GM15510 (cell line): ENCODE results near the gene A1CF.

Experiments used
- POLR2A ChIP-seq: IDR thresholded peaks from 3 replicates; pipeline ENCODE4 v1.6.1; 2011; ENCODE audit warnings: borderline replicate concordance; ENCODE audit not compliant: insufficient read length; ENCODE audit errors: extremely low read depth

A1CF gene

DNA sequence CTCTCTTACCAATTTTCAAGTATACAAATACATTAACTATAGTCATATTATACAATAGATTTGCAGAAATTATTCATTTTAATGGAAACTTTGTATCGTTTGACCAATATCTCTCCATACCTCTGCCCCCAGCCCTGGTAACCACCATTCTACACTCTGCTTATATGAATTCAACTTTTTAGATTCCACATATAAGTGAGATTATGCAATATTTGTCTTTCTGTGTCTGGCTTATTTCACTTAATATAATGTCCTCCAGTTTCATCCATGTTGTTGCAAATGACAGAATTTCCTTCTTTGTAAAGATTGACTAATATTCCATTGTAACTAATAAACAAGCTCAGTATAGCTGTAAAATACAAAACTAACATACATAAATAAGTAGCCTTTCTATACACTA, 55.4 kb downstream of the A1CF start:
- no peak for TF ChIP-seq POLR2A

DNA sequence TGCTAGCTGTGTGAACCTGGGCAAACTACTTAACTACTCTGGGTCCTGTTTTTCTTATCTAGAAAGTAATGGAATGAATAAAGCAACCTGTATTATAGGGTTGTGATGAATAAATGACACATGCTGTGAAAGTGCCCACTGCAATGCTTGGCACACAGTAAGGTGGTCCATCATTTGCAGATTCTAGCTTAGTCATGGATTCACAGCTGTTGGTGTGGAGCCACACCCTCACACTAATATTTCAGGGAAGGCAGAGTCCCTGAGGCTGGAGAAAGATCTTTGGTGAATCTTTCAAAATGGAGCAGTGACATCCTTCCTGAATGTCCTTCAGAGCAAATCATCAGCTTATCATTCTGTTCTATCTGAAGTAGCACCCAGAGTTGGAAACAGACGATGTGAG, 60.6 kb downstream of the A1CF start:
- TF ChIP-seq POLR2A: no peak

DNA sequence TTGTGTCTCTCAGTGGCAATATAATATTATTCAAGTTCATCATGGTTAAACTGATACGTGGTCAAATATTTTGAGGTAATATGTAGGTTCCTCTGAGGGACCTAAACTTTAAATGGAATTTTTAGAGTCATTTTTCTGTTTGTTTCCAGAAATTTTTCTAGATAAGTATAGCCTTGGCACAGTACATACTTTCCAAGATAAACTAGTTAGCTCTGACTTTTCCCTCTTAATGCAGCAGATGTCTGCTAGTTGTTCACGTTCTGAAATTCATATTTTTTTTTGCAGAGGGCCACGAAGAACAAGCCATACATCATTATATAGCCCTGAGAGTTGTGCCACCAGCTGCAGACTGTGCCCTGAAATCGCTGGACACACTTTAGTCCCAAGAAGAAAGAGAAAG, 61.6 kb downstream of the A1CF start:
- no peak for TF ChIP-seq POLR2A

DNA sequence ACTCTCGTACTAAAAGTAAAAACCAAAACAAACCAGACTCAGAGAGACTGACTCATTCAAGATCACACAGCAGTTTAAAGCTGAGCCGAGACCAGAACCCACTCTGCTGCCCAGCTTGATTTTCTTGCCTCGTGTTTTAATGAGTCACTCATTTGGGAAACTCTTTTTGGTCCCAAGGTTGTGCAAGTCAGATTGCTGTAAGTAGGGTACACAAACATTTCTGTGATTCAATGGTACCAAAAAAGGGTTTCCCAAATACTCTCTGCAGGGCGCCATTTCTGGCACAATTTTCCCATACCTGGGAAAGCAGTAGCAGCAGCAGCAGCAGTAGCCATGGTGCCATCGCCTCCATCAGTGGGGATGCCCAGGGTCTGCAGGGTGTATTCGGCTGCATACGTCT, 75.8 kb downstream of the A1CF start:
- TF ChIP-seq POLR2A: no peak

DNA sequence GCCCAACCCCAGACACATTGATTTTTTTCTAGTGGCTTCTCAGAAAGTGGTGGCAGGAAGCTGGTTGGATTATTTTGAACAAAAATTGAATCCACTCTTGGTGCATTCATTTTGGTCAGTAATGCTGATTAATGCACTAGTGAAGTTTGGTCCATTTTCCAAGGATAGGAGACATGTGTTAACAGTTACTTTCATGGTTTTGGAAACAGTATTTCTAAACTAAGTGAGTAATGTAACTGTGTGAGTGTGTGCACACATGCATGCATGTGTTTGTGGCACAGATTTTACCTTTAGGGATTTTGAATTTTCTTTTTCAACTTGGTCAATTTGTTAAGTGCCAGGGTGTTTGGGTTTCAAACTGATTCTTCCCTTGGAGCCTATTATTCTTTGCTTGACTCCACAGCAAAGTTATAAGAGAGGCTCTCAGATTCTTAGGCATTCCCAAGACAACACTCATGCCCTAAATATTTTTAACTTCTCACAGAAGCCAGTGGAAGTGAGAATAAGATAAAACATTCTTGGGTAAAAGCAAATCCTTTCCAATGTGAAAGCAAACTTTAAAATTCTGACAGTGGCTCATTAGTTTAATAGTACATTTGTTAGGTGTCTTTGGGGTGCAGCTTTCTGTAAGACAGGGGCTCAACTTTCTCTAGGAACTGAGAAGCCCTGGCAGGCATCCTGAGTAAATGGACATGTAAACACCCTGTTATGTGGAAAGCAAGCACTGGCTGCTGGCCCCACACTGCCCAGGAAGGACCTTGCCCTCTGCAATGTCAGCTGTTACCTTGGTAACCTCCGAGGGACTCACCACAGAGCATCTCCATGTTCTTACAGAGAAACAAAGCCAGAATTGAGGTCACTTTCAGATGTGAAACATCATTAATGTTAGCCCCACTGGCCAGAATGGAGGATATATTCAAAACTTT, 77.3 kb downstream of the A1CF start:
- no peak for TF ChIP-seq POLR2A

DNA sequence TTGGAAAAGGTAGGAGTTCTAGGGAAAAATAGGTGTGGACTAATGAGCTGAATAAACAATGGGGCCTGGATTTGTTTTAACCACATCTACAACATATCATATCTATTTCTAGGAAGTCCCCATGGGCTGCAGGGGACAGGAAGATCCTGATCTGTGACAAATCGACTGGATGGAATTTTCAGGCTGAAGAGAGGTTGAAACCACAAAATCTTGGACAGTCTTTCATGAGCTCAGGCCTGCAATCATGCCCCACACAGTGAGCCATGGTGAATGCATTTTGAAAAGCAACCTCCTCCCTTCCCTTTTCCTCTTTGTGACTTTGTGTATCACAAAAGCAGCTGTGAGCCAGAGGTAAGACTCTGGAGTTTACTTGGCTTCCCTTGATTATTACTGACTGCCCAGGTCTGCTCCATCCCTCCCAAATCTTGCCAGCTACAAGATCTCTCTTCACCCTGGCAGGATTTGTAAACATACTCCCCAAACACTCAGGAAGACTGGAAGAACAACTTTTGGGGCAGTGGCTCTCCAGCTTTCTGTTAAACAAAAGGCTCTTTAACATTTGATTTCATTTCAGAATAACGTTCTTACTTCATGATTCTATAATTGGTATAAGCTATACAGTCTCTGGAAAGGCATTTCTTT, 79.3 kb downstream of the A1CF start:
- TF ChIP-seq POLR2A: no peak

- no peak for TF ChIP-seq POLR2A
Measured at GRCh38 chr10:50799595-50799994, 85.8 kb downstream of the A1CF start.

DNA sequence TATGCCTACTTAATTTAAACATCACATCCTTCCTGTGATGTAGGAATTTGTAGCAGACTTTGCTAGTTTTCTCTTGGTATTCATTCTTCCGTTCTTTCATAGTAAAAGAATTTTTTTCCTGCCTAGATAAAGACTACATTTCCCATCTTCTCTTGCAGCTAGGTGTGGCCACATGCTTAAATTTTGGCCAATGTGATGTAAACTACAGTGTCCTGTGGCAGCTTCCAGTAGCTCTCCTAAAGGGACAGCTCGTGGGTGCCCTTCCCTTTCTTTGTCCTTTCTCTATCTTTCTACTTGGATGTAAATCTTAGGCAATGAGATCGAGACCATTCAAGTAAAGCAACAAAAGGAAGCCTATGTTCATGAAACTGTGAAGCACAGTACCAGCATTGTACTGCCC, 87.1 kb downstream of the A1CF start:
- TF ChIP-seq POLR2A: no peak

- no peak for TF ChIP-seq POLR2A
Measured at GRCh38 chr10:50796693-50797092, 88.7 kb downstream of the A1CF start.

DNA sequence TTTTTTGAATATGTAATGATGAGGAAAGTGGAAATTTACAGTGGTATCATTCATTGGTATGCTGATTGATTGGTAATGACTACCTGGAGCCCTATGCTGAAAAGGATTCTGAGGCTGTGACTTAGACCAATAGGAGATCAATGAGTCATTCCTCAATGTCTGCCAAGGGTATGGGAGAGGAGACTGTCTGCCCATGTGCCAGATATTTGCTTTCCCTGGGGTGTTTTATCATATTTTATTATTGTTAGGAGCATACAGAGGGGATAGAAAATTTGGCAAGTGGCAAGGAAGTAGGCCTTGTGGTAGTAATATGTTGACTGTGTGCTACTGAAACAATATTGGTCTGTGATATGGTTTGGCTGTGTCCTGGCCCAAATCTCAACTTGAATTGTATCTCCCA, 90.9 kb downstream of the A1CF start:
- no peak for TF ChIP-seq POLR2A

DNA sequence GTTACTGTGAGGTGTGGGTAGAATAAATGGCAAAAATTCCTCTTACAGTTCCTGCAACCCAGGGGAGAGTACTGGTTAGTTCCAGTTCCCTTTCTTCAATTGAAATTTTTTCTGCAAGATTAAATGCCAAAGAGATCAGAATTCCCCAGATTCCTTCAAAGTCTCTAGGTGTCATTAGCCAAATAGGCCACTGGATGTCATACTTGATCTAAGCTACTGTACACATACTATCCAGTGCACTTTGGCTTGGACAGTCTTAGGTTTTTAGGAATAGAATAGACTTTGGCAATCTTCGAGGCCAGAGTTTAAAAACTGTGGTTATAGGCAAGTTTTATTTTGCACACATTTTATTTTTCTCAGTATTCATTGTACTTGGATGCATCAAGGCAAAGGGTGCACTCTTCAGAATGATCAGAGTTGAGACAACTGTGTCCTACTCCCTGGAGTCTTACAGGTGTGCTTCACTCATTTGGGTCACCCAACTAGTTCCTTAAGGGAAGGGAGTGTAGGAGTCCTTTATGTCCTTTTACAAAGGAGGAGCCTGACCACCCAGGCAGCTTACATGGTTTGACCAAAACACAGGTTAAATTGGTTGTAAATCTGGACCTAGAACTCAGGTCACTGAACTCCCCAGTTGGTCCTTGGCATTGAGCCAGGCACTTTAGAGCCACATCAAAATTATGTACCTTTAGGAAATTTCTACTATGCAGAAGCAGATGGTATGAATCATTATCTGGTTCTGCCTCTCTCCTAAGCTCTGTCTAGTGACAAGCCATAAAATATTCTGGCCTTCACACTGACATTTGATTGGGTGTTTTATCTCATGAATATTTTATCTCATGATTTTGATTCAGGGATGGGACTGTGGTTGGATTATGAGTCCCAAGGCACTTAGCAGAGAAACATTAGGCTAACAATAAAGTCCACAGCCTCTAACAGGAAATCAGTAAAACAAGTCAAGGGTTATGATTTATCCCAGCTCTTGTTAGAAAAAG, 96.2 kb downstream of the A1CF start:
- no peak for TF ChIP-seq POLR2A
